NT2/D1 (cell line): ENCODE data around the gene ZDHHC16.
"Not testable (repeated sequence)": the region's sequence is repeated elsewhere in the genome, so short reads cannot be mapped to it uniquely, and the experiment has no call there.

ENCODE experiments used
- SUZ12 ChIP-seq: IDR thresholded peaks from 2 replicates; pipeline ENCODE4 v1.6.1; 2011; ENCODE audit not compliant: insufficient read length, insufficient read depth; ENCODE audit errors: extremely low read depth
- YY1 ChIP-seq: IDR thresholded peaks from 2 replicates; pipeline ENCODE4 v1.6.1; 2011; ENCODE audit not compliant: insufficient read length, insufficient read depth
- ZNF274 ChIP-seq: IDR thresholded peaks from 2 replicates; pipeline ENCODE4 v1.6.1; 2011; ENCODE audit warnings: mild to moderate bottlenecking, low read depth, low read length

GRCh38 chr10:97468781-97469180 lies 22.8 kb downstream of the ZDHHC16 start:
- not testable (repeated sequence) for TF ChIP-seq ZNF274, YY1, SUZ12
